IMR-90 (cell line): Measurements from ENCODE around the gene CUL3. TPM values are rescaled to one million over a fixed set of nuclear protein-coding genes. Genes with fewer than 3 reads are reported as not detected.

Source experiments
- ATAC-seq: fragments of 200-7000 bp; cut with Tn5 transposase; 2 replicates; pipeline ENCODE4 v1.9.1; 2020; ENCODE audit warnings: low read depth, mild to moderate bottlenecking, moderate library complexity
- BruUV-seq: library from RNA; stranded (reverse); fragments of 400-500 nt; replicated peaks from 2 replicates; lab custom pipeline; 2021; lab: Mats Ljungman, UMichigan
- CTCF ChIA-PET: fragments of 300-600 bp; formaldehyde crosslinking; extraction: SDS; loops from one replicate; lab custom pipeline; 2021; ENCODE audit warnings: antibody characterized with exemption; lab: Yijun Ruan, JAX
- POLR2A ChIA-PET: fragments of 300-600 bp; sonication (Branson Sonifier 250); formaldehyde crosslinking; loops from one replicate; lab custom pipeline; 2022; ENCODE audit warnings: antibody characterized with exemption; ENCODE audit not compliant: unreplicated experiment; lab: Charles Lee
- DNase-seq: peaks from one replicate; pipeline ENCODE4 v3.0.0; 2013
- H2AFZ ChIP-seq: replicated peaks from 2 replicates; pipeline ENCODE3; 2013; ENCODE audit warnings: low read length, mild to moderate bottlenecking; ENCODE audit not compliant: poor library complexity
- H2AK5ac ChIP-seq: 2 replicates; pipeline ENCODE4 v1.6.1; 2013; ENCODE audit warnings: low read depth, low read length, inconsistent platforms
- H2AK9ac ChIP-seq: replicated peaks from 2 replicates; pipeline ENCODE3; 2013; ENCODE audit warnings: mild to moderate bottlenecking, low read depth, low read length, moderate library complexity; ENCODE audit not compliant: poor library complexity
- H2BK120ac ChIP-seq: 2 replicates; pipeline ENCODE4 v1.6.1; 2013; ENCODE audit warnings: low read depth, low read length, inconsistent platforms
- H2BK15ac ChIP-seq: 3 replicates; pipeline ENCODE4 v1.6.1; 2013; ENCODE audit warnings: low read depth, low read length, inconsistent platforms
- H2BK20ac ChIP-seq: 2 replicates; pipeline ENCODE4 v1.6.1; 2013; ENCODE audit warnings: low read depth, mild to moderate bottlenecking, inconsistent platforms, low read length, moderate library complexity
- H2BK5ac ChIP-seq: 2 replicates; pipeline ENCODE4 v1.6.1; 2013; ENCODE audit warnings: mild to moderate bottlenecking, low read depth, low read length, inconsistent platforms; ENCODE audit not compliant: poor library complexity, severe bottlenecking
- H3K14ac ChIP-seq: replicated peaks from 2 replicates; pipeline ENCODE4 v1.6.1; 2013; ENCODE audit warnings: low read depth, low read length, inconsistent platforms
- H3K18ac ChIP-seq: 2 replicates; pipeline ENCODE4 v1.6.1; 2013; ENCODE audit warnings: low read depth, low read length, control low read depth
- H3K23ac ChIP-seq: 2 replicates; pipeline ENCODE4 v1.6.1; 2013; ENCODE audit warnings: low read depth, low read length, inconsistent platforms
- H3K27ac ChIP-seq: 2 replicates; pipeline ENCODE4 v1.5.1; 2013; ENCODE audit warnings: mild to moderate bottlenecking, control low read depth, low read length; ENCODE audit not compliant: insufficient read depth
- H3K27me3 ChIP-seq: 2 replicates; pipeline ENCODE4 v1.6.1; 2013; ENCODE audit warnings: low read length; ENCODE audit not compliant: control insufficient read depth, insufficient read depth
- H3K36me3 ChIP-seq: 2 replicates; pipeline ENCODE4 v1.6.1; 2013; ENCODE audit warnings: low read length, mixed read lengths; ENCODE audit not compliant: control insufficient read depth, insufficient read depth
- H3K4ac ChIP-seq: 2 replicates; pipeline ENCODE4 v1.6.1; 2013; ENCODE audit warnings: low read depth, low read length, inconsistent platforms
- H3K4me1 ChIP-seq: 2 replicates; pipeline ENCODE4 v1.6.1; 2013; ENCODE audit warnings: low read length, mixed read lengths; ENCODE audit not compliant: control insufficient read depth, insufficient read depth
- H3K4me2 ChIP-seq: 2 replicates; pipeline ENCODE4 v1.6.1; 2013; ENCODE audit warnings: low read depth, mild to moderate bottlenecking, control low read depth, low read length, moderate library complexity
- H3K4me3 ChIP-seq: 2 replicates; pipeline ENCODE4 v1.5.1; 2013; ENCODE audit warnings: low read depth, mild to moderate bottlenecking, control low read depth, low read length, moderate library complexity; ENCODE audit not compliant: insufficient read depth
- H3K56ac ChIP-seq: 2 replicates; pipeline ENCODE4 v1.6.1; 2013; ENCODE audit warnings: low read length, inconsistent platforms; ENCODE audit not compliant: insufficient read depth; ENCODE audit errors: extremely low read depth
- H3K79me1 ChIP-seq, 2 experiments: 2 replicates each; pipeline ENCODE4 v1.6.1; 2013; ENCODE audit warnings: low read length in 2 of 2, inconsistent platforms in 1 of 2, low read depth in 1 of 2
- H3K9ac ChIP-seq: 2 replicates; pipeline ENCODE4 v1.6.1; 2013; ENCODE audit warnings: low read depth, low read length, control low read depth
- H3K9me1 ChIP-seq: 2 replicates; pipeline ENCODE4 v1.6.1; 2013; ENCODE audit warnings: low read length, inconsistent platforms; ENCODE audit not compliant: insufficient read depth
- H3K9me3 ChIP-seq: 2 replicates; pipeline ENCODE4 v1.6.1; 2013; ENCODE audit warnings: low read length; ENCODE audit not compliant: control insufficient read depth, insufficient read depth
- H4K20me1 ChIP-seq: 2 replicates; pipeline ENCODE4 v1.6.1; 2013; ENCODE audit warnings: low read length, inconsistent platforms; ENCODE audit not compliant: insufficient read depth
- H4K5ac ChIP-seq: 2 replicates; pipeline ENCODE4 v1.6.1; 2013; ENCODE audit warnings: mild to moderate bottlenecking, low read depth, low read length, control low read depth
- H4K8ac ChIP-seq, 2 experiments: 2 replicates each; pipeline ENCODE4 v1.6.1; 2013; ENCODE audit warnings: low read depth in 2 of 2, low read length in 2 of 2, control low read depth in 1 of 2, inconsistent platforms in 1 of 2
- H4K91ac ChIP-seq: 2 replicates; pipeline ENCODE4 v1.6.1; 2013; ENCODE audit warnings: low read depth, low read length, inconsistent platforms; ENCODE audit not compliant: insufficient read depth
- BHLHE40 ChIP-seq: fragments of 150-350 bp; IDR thresholded peaks from 2 replicates; pipeline ENCODE4 v1.6.1; 2016; ENCODE audit warnings: mild to moderate bottlenecking, low read depth, low read length
- CHD1 ChIP-seq: IDR thresholded peaks from 2 replicates; pipeline ENCODE4 v1.6.1; 2012; ENCODE audit warnings: low read depth, low read length, improper control_type of control experiment
- CTCF ChIP-seq: conservative IDR thresholded peaks from 2 replicates; pipeline ENCODE4 v1.5.1; 2012; ENCODE audit warnings: mild to moderate bottlenecking, low read depth, low read length, improper control_type of control experiment
- FOS ChIP-seq: fragments of 150-350 bp; IDR thresholded peaks from 2 replicates; pipeline ENCODE4 v1.6.1; 2016; ENCODE audit warnings: low read depth, low read length
- MAFK ChIP-seq: IDR thresholded peaks from 2 replicates; pipeline ENCODE4 v1.6.1; 2012; ENCODE audit warnings: low read depth, low read length, improper control_type of control experiment
- MAZ ChIP-seq: IDR thresholded peaks from 2 replicates; pipeline ENCODE4 v1.6.1; 2012; ENCODE audit warnings: low read depth, mild to moderate bottlenecking, low read length, improper control_type of control experiment, moderate library complexity, borderline replicate concordance
- MXI1 ChIP-seq: IDR thresholded peaks from 2 replicates; pipeline ENCODE4 v1.6.1; 2012; ENCODE audit warnings: low read depth, mild to moderate bottlenecking, low read length, moderate library complexity, borderline replicate concordance
- NFE2L2 ChIP-seq: fragments of 150-350 bp; IDR thresholded peaks from 2 replicates; pipeline ENCODE4 v1.6.1; 2016; ENCODE audit warnings: low read depth, mild to moderate bottlenecking, low read length
- RAD21 ChIP-seq: IDR thresholded peaks from 2 replicates; pipeline ENCODE4 v1.6.1; 2012; ENCODE audit warnings: low read length, improper control_type of control experiment
- RCOR1 ChIP-seq: IDR thresholded peaks from 2 replicates; pipeline ENCODE4 v1.6.1; 2012; ENCODE audit warnings: mild to moderate bottlenecking, low read length, improper control_type of control experiment; ENCODE audit not compliant: insufficient replicate concordance
- RFX5 ChIP-seq: IDR thresholded peaks from 2 replicates; pipeline ENCODE4 v1.8.0; 2012; ENCODE audit warnings: low read depth, mild to moderate bottlenecking, low read length, moderate library complexity
- SMC3 ChIP-seq: fragments of 150-350 bp; IDR thresholded peaks from 2 replicates; pipeline ENCODE4 v1.6.1; 2016; ENCODE audit warnings: low read depth, mild to moderate bottlenecking, antibody characterized with exemption, low read length, moderate library complexity
- whole genome bisulfite sequencing, 2 experiments: methylation state at CpG; one replicate each; pipeline versions ENCODE4 v1.1.5 to v1.1.7; 2013; ENCODE audit warnings: missing lambda C conversion rate in 2 of 2; ENCODE audit not compliant: insufficient read length in 1 of 2; ENCODE audit errors: extremely low coverage in 2 of 2; 5-methylcytosine and 5-hydroxymethylcytosine counted together
- dilution Hi-C: fragments of 300-500 bp; cut with HindIII; formaldehyde crosslinking; loops from one replicate; pipeline ENCODE4 v1.14.3; 2018; ENCODE audit warnings: low sequenced_read_pairs; ENCODE audit not compliant: unreplicated experiment
- in situ Hi-C: fragments of 300-500 bp; cut with MboI; formaldehyde crosslinking; loops from 3 replicates; pipeline ENCODE4 v1.14.3; 2019; ENCODE audit warnings: low sequenced_read_pairs, inconsistent platforms, mixed read lengths
- intact Hi-C: fragments of 100-400 bp; cut with micrococcal nuclease; formaldehyde crosslinking; loops from 2 replicates; pipeline ENCODE4 v1.10.0; 2022
- polyA plus RNA-seq, 3 experiments: library from polyadenylated mRNA; depleted of rRNA; stranded (reverse); fragments of >200 nt; gene quantifications; 2 replicates each; pipeline ENCODE4 v1.2.3, GENCODE V29; 2012; ENCODE audit warnings: low replicate concordance in 1 of 3
- total RNA-seq: library from RNA; depleted of rRNA; stranded (reverse); fragments of >200 nt; gene quantifications from 2 replicates; pipeline ENCODE4 v1.2.3, GENCODE V29; 2012

CUL3 gene
- total and polyA plus RNA-seq, 2 of the 4 experiments (the other 2 are of a cell fraction) = 33.7 to 45.7 TPM

GRCh38 chr2:224427471-224427870 lies 157.7 kb downstream of the CUL3 start:
- WGBS, 2 experiments = no CpG with 5 or more reads among the region's 4 CpGs
- CTCF ChIA-PET = no interaction called here

More at GRCh38 chr2:224427471-224427870, 157.7 kb downstream of the CUL3 start:
- Histone ChIP-seq H3K18ac (no peak overlapping the region), H3K14ac (no peak overlapping the region), H3K4ac (no peak overlapping the region), H2BK5ac (no peak overlapping the region), H3K9me3 (no peaks in the 10 kb centered on the region), H2BK15ac (no peak overlapping the region), H3K79me1 (no peaks in the 10 kb centered on the region), H3K23ac (no peak overlapping the region), H3K4me1 (no peaks in the 10 kb centered on the region), H2AFZ (no peak overlapping the region), H4K91ac (no peak overlapping the region), H3K27me3 (peaks cover 5% of the 10 kb centered on the region), H3K9me1 (no peaks in the 10 kb centered on the region), H2BK20ac (no peak overlapping the region), H2BK120ac (no peak overlapping the region), H3K56ac (no peak overlapping the region), H3K4me2 (no peak overlapping the region), H4K8ac (no peak overlapping the region), H2AK5ac (no peak overlapping the region), H4K20me1 (no peaks in the 10 kb centered on the region), H4K5ac (no peak overlapping the region), H3K9ac (no peak overlapping the region), H2AK9ac (no peak overlapping the region), H3K4me3 (no peak overlapping the region), H3K36me3 (no peaks in the 10 kb centered on the region), H3K27ac (no peak overlapping the region)
- dilution Hi-C loops = no loop called here
- ATAC-seq = no peak
- POLR2A ChIA-PET = no interaction called here
- in situ Hi-C loops = no loop called here
- BruUV-seq = no TSS peak
- intact Hi-C loops = no loop called here
- no peak for TF ChIP-seq MAFK
- TF ChIP-seq RCOR1 = no peak
- no peak for TF ChIP-seq CTCF
- TF ChIP-seq BHLHE40 = no peak
- TF ChIP-seq MAZ = no peak
- no peak for TF ChIP-seq CHD1
- no peak for TF ChIP-seq RAD21
- no peak for TF ChIP-seq NFE2L2
- TF ChIP-seq RFX5 = no peak
- TF ChIP-seq FOS = no peak
- no peak for TF ChIP-seq MXI1
- TF ChIP-seq SMC3 = no peak
- no peak for DNase-seq
